Stimulated activated naive CD4-positive, alpha-beta T cell (primary cell): ENCODE measurements around the gene CDKN2B-AS1.

Experiments used
- DNase-seq, 6 experiments: peaks; one replicate each; lab custom pipeline; 2025; lab: John Stamatoyannopoulos, UW

CDKN2B-AS1 gene

DNA sequence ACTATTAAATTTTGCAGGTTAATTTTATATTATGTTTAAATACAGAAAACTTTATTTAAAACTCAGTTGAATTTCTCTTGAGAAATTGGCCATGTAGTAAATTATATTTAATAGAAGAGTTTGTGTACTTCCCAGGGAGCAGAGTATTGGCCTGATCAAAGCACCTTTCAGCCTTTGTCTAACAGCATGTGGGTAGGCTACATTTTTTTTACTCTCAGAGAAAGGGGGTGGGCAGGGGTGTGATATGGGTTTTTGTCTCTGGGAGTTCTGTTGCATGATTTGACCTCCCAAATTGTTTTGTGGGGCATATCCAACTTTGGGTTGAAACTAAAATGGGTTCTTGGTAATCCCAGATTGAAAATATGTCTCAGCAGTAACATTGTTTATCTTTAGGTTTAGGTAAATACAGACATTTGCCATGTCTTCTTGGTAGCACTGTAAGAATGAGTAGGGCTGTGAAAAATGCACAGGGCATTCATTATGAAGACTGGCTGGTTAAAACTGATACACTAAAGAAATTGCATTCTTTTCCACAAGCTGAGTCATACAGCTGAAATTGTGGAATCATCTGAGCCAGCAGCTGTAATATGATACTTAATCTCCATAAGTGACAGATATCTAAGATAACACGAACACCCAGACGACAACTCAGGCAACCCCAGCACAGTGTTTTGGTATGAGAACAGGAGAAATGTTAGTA is 89.9 kb downstream of the CDKN2B-AS1 start:
- DNase-seq, result no peak

DNA sequence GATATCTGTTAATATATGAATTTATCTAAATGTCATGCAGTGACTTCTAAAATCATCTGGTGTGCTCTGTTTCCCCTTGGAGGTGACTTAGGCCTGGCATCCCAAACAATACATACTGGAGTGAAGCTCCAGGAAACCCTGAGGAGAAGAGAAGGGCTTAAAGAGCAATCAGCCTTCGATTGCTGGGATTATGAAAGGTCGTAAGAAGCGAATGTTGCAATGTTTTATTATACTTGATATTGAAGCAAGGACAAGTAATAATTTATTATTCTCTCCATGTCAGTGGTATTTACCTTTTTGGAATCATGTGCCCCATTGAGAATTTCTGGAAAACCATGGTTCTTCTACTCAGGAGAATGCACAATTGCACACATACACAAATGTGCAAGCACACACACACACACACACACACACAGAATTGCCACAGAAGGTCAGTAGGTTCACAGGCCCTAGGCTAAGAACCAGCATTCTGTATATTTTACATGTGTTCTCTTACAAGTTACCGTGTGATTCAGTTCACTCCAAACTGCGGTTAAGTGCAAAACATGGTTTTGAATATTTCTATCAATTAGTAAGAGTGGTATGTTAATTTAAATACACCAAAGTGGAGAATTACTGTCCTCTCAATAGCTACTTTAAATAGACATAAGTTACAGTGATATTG is 93.6 kb downstream of the CDKN2B-AS1 start:
- DNase-seq, result no peak

DNA sequence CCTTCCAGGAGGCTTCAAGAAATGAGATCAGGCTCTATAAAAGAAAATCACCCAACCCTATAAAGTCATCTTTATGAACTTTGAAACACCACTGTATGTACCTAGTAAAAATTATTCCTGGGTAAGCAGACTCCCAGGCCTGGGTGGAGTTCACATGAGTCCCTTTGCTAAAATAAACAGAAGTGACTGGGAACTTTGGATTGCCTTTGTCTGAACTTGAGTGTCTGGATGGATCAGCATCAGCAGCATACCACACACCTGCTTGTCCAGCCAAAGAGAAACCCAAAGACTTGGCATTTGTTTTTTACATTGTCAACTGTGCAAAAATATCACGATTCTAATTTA is 94.1 kb downstream of the CDKN2B-AS1 start:
- DNase-seq, result no peak

- DNase-seq, result no peak
These were observed 103.1 kb downstream of the CDKN2B-AS1 start for GRCh38 chr9:22097707-22098106.

DNA sequence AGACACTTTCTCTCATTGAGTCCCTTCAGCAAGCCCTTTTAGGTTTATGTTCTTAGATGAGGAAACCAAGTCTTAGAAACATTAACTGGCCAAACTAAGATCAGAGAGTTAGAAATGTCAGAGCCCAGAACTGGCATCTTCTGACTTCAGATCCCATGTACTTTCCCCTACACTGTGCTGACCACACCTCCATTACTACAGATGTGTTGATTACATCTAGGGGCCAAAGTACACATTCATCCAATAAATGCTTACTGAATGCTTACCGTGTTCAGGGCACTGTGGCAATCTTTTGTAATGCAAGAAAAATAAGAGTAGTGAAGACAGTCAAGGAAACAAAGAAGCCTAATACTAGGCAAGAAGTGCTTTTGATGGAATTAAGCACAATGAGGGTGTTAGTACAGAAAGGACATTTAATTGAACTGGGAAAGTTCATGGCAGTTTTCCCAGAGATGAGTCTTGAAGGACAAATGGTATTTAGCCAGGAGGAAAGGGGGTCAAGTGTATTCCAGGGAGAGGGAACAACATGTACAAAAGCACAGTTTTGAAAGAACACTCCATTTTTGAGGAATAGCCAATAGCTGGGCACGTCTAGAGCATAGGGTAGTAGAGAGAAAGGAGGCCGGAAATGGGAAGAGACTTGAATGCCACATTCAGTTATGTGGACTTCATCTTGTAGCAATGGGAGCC is 104.2 kb downstream of the CDKN2B-AS1 start:
- DNase-seq, result no peak

GRCh38 chr9:22100626-22101025 is 106.0 kb downstream of the CDKN2B-AS1 start:
- no peak for DNase-seq

DNA sequence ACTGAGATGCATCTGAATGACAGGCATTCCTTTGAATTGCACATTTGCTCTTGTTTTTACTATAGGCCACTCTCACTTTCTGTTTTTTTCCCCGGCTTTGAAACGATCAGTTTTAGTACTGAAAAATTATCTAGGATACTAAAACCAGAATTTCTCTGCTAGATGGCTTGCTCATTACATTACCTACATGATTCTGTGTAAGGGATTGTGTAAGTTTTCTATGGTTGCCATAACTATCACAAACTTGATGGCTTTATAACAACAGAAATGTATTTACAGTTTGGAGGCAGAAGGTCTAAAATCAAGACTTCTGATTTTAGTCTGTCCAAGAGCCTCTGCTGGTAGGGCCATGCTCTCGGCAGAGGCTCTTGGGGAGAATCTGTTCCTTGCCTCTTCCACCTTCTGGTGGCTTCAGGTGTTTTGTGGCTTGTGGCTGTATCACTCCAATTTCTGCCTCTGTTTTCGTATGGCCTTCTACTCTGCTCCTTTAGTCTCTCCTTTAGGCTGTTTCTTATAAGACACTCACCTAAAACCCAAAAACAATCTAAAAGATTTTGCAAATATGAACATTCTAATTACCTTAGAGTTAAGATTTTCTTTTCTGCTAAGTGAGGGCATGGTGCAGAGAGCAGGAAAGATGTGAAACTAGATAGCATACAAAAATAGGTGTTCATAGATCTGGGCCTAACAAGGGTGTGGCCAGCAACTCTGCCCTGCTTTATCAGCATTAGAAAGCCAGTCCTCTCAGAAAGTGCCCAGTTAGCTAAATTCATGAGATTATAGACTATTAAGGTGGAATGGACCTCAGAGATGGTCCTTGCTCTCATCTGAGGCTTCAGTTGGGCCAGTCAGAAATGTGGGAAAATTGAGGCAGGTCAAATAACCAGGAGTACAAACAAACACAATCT is 107.8 kb downstream of the CDKN2B-AS1 start:
- no peak for DNase-seq

DNA sequence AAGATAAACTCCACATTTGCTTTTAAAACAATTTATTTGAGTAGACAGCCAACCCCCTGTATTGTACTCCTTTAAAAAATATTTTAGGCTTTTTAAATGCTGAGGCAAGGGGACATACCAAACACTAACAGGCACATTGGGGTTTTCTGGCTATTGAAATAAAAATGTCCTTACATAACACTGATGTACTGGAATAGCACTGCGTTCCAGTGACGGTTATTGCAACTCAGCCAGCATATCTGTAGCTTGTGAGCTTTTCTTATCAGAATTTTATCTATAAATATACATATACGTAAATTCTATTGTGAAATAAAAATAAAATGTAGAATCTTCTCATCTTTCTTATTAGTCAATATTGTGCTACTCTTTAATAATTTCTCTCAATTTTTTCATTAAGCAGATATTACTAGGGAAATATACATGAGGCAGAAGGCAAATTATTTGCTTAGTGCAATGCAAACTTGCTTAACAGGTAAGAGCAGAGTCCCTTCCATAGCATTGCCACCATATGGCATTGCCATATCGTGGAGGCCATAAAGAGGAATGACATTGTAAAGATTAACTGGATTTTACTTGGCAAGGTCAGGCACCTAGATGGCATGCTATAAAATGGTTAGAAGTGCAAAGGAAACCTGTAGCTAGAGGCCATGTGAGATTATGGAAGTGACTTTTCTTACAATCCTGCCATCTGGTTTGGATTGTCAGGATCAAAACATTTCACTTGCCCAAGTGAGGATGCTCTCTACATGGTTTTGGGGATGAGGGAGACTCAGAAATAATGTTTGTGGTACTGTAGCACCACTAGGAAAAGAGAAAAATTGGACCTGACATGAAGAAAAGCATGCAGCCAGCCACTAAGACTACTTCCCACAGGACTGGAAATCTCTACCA is 109.3 kb downstream of the CDKN2B-AS1 start:
- no peak for DNase-seq

GRCh38 chr9:22105005-22105722 is 110.6 kb downstream of the CDKN2B-AS1 start:
- DNase-seq, result no peak

DNA sequence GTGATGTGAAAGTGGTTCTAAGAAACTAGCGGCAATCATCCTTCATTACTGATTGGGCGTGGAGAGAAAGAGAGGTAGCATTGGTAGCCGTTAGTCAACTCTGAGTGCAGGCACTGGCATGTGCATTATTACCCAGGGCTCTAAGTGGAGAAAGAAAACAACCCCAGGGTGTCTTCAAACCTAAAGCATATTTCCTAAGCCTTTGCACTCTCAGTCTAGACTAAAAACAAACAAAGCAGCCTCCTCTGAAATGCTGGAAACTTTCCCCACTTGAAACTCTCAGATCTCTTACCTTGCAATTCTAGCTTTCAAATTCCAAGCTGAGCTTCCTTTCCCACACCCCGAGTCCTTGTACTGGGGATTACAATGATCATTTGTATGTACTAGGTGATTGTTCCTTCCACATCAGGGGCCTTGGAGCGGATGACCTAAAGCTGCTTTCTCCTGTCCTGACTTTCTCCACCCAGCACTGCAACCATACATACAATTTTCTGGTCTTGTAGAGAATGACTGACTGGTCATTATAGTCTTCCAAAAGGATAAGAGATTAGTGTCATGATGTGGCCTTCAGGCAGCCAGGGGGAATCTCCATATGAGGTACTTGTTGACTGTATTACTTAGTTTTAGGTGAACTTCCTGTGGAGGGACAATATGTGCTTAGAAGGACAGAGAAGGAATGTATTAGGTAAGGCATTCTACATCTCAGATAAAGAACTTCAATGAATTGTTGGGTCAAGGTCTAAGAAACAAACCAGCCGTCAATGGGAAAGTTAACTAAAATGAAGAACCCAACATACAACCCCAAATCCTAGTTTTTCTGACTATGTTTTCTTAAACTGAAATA is 112.8 kb downstream of the CDKN2B-AS1 start:
- no peak for DNase-seq

GRCh38 chr9:22108581-22109370 is 114.2 kb downstream of the CDKN2B-AS1 start:
- DNase-seq, result no peak

DNA sequence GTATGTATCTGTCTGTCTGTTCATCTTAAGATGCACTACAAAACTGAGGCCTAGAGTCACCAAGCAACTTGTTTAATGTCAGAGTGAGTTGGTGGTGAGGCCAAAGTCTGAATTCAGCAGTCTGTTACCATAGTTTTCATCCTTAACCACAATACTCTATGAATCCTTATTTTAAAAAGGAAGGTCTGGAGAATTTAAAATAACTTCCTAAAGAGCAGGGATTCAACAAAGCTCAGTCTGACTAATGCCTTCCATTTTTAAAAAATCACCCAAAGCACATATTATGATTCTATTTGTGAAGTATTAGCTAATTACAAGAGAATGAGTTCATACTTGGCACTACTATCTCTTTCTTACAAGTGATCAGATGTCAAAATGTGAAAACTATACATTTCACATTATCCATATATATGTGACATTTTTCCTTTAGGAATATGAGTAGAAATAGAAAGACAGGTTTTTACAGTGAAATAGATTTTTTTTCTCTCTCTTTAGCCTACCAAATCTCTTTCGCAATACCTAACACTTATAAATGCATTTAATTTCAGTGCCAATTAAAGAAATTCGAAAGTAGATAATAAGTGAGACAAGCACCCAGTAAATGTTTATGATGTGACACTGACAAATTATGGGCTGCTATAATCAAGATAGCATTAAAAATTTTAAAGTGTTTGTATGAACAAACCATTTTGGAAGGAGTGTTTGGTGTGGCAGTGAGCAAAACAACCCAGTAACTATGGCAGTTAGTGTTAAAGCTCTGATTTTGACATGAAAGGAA is 116.8 kb downstream of the CDKN2B-AS1 start:
- no peak for DNase-seq

DNA sequence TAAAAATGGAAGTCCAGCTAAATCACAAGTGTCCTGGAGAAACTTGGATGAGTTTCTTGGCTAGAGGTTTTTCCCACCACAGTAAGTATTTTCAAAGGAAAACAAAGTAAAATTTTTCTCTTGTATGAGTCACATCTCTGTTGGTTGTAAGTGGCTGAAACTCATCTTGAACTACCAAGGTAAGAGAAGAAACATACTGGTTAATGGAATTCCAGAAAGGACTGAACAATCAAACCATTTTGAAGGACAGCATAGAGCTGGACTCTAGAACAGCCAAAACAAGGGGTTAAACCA is 117.3 kb downstream of the CDKN2B-AS1 start:
- DNase-seq, result no peak

DNA sequence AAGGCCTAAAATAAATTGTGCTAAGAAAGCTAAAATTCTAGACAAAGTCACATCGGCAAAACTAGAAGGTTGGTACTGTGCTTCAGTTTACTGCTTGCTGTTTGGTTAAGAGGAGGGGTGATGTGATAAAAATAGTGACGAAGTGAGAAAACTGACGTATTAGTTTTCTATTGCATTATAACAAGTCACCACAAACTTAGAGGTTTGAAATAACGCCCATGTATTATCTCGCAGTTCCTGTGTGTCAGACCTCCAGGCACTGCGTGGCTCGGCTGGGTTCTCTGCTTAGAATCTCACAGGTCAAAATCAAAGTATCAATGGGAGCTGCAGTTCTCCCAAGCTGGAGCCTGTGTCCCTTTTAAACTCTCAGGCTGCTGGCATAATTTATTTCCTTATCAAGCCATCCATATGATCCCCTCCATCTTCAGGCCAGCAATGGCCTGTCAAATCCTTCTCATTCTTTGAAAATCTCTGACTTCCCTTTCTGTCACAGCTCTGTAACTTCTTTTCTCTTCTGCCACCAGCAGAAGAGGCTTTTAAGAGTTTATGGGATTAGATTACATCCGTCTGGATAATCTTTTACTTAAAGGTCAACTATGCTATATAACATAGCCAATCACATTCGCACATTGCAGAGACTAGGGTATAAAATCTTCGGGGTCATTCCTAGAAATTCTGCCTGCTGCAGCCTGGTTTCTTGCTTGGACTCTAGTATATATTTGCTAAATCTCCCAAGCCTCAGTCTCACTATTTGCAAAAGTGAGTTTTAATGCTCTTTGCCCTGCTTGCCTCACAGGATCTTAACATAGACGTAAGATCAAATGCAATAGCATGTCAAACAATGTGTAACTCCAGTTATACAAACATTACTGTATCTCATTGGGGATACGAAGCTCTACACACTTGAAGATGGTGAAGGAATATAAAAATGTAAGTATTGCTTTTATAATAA is 118.6 kb downstream of the CDKN2B-AS1 start:
- no peak for DNase-seq

DNA sequence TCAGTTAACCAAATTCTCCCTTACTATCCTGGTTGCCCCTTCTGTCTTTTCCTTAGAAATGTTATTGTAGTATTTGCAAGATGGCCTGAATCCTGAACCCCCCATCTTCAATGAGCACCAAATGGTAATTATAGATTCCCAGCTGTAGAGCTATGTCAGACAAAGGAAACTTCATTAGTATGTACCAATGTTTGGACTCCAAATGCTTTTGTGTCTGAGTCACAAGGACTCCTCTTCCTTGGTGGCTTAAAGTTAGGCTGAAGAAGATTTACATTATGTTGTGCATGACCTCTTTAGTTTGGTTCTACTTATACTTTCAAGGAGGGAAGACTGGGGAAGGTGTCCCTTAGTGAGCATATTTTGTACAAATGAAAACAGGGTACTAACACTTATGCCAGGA is 120.4 kb downstream of the CDKN2B-AS1 start:
- DNase-seq, result no peak

DNA sequence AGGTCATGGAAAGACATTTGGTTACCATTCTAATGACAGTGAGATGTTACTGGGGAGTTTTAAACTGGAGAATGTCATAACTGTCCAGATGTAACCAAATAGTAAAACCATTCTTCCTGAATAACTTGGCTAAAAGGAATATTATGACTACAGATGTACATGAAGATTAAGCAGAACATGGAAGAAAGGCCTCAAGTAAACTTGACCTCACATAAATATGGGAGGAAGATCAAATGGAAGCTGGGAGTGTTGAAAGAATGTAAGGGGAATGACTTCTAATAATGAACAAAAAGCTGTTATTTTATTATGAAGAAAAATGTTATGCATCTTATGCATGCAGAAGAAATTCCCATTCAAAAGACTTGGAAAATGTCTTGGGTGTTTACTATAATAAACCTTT is 122.2 kb downstream of the CDKN2B-AS1 start:
- DNase-seq, result no peak
